ENCODE measurements around the gene DHRSX.
"Not testable (repeated sequence)": the region's sequence is repeated elsewhere in the genome, so short reads cannot be mapped to it uniquely, and the experiment has no call there.

The DHRSX gene

DNA sequence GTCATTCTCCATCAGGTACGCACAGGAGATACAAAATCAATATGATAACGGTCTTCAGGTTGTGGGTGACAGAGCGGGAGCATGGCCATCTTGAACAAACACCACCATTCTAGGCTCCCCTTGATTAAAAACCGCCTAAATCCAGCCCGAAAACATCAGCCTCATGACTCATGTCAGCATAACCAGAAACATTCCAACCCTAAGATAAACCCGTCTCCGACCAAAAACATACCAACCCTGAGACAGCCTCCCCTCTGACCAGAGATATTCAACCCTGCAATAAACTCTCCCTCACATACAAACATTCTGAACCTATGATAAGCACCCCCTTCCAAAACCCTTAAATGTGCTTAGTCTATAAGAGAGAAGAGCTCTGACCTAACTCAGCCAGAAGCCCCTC lies 157.9 kb downstream of the DHRSX start:
- DNase-seq, result no peak

DNA sequence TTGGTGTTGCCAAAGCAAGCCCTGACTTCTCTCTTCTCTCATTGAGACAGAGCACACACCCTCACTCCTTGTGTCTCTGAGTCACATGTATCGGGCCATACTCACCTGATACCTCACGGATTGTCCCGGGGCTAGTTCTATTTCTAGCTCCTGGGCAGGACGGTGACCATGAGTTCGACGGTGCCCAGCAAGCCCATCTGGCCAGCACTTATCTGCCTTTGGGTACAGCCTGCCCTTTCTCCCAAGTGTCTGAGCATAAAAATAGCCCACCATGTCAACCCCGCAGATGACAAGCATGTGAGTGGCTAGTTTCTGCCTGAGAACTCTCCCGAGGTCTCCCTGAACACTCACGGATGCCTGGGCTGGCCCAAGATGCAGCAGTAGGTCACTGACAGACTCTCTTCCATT lies 158.5 kb downstream of the DHRSX start:
- DNase-seq, result no peak

DNA sequence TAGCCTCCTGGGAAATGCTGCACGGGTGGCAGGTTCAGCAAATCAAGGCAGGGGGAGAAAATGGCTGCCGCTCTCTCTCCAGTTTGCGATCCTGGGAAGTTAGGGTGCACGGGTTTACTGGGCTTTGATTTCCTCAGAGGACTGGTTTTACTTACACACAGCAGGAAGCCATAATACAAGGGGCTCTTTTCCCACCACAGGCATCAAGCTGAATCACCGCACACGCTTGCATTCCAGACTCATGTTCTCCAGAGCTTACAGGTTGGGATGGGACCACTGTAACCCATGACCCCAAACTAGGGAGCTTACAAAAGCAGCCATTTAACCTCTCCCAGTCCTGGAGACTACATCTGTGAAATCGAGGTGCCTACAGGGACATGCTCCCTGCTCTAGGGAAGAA lies 159.8 kb downstream of the DHRSX start:
- DNase-seq, result no peak

DNA sequence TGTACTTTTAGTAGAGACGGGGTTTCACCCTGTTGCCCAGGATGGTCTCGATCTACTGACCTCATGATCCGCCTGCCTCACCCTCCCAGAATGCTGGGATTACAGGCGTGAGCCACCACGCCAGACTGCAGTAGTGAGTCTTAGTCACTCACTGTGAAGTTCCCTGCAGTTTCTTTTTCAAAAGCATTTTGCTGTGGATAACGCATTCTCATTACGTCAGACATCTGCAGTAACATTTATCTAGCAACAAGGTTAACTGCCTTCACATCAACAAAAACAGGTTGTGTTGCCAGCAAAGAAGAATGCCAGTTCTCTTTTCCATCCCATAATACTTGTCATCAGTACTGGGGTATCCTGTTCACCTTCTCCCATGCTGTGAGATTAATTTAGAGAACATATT lies 164.6 kb downstream of the DHRSX start:
- DNase-seq, result no peak

DNA sequence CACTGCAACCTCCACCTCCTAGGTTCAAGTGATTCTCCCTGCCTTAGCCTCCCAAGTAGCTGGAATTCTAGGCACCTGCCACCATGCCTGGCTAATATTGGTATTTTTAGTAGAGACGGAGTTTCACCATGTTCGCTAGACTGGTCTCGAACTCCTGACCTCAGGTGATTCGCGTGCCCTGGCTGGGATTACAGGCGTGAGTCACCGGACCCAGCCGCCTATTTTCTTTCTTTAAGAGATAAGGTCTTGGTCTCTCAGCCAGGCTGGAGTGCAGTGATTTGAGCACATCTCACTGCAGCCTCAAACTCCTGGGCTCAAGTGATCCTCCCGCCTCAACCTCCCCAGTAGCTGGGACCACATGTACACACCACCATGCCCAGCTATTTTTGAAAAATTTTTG lies 166.5 kb downstream of the DHRSX start:
- no peak for DNase-seq

DNA sequence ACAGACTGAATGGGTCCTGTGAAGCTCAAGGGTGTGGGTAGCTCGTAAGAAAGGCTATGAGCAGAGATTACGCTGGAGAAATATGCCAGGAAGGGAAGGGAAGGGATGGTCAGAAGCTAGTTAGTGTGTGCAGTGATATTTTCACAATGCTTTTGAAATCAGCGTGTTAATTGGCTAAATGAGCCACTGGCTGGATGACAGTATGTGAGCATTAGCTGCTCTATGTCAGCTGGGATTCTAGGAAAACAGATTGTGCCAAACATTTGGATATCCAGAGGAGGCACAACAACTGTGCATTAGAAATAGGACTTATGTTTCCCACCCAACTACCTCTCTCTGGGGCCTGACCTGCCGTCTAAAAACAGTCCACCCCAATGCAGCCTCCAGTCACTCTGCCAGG lies 168.5 kb downstream of the DHRSX start:
- DNase-seq, result no peak

DNA sequence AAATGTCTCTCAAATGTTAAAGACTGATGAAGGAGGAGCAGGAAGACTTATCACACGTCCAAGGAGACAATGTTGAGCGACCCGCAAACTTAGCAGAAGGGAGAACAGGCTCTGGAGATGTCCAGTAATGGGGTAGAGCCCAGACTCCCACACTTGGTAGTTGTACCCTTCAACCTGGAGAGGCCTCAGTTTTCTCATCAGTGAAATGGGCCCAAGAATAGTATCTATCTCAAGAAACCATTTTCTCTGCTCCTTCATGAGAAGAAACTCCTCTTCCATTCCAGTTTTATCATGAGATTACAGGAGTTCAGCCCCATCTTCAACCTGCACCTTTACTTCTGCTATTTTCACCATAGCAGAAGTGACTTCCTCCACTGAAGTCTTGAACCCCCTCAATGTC lies 169.9 kb downstream of the DHRSX start:
- DNase-seq, result no peak

DNA sequence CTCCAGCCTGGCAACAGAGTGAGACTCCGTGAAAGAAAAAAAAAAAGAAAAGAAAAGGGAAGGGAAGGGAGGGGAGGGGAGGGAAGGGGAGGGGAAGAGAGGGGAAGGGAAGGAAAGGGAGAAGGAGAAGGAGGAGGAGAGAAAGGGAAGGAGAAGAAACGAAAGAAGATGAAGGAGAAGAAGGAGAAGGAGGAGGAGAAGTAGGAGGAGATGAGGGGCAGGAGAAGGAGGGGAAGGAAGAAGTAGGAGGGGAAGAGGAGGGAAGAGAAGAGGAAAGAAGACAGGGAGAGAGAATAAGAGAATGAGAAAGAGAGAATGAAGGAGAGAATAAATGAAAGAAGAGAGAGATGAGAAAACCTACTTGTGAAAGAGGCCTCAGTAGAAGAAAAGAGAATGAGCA lies 170.3 kb downstream of the DHRSX start:
- DNase-seq, result no peak

DNA sequence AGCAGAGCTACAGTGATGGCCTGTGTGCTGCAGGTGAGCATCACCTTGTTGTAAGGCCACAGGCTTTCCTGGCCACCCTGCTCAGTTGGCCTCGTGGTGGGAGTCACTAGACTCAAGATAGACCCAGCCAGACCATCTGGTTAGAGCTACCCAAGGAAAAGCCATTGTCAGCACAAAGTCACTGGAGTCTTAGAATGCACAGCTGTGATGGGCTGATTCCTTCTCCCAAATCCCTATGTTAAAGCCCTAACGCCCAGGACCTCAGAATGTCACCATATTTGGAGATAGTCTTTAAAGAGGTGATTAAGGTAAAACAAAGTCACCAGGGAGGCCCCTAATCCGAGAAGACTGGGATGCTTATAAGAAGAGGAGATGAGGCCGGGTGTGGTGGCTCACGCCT lies 173.4 kb downstream of the DHRSX start:
- DNase-seq, result no peak

DNA sequence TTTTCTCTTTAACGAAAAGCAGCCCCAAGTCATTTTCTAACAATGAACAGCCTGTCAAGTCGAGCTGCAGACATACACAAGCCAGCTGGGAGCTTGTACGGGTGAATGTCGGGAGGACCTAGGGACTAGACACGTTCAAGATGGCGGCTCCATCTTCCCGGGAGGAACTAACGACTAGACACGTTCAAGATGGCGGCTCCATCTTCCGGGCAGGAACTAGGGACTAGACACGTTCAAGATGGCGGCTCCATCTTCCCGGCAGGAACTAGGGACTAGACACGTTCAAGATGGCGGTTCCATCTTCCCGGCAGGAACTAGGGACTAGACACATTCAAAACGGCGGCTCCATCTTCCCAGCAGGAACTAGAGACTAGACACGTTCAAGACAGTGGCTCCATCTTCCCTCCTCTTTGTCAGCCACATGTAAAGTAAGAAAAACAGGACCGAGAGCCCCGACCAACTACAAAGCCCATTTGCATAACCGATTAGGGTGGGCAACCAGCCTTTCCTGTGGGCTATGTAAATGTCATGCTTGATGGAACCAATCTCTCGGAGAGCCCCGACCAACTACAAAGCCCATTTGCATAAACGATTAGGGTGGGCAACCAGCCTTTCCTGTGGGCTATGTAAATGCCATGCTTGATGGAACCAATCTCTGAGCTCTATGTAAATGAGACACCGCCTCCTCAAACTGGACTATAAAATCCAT lies 175.5 kb downstream of the DHRSX start:
- peak; percentile 1 to 11 for DNase-seq

DNA sequence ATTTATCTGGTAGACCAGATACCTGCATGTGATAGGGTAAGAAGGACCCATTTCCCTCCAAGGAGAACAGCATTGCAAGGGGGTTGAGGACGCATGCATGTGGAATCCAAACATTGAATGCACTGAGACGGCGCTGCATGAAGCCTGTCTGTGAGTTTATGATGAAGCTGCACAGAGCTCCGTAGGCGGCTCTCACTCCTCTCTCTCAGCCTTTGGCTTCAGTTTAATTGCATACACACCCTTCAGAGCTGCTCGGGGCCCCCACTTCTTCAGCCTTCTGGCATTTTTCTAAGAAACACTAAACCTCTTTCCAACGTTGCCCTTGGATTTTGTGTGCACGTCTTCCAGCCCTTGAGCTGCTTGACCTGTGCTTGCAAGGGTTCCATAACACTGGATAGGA lies 176.6 kb downstream of the DHRSX start:
- DNase-seq, result no peak

DNA sequence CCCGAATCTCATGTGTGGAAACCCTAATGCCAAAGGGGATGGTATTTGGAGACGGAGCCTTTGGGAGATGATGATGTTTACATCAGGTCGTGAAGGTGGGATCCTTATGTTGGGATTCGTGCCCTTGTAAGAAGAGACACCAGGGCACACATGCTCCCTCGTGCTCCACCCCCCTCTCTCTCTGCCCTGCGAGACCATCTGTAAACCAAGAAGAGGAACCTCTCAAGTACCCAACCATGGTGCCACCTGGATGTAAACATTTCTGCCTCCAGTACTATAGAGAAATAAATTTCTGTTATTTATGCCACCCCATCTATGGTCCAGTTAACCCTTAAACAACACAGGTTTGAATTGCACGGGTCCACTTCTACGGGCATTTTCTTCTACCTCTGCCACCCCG lies 179.4 kb downstream of the DHRSX start:
- no peak for DNase-seq

DNA sequence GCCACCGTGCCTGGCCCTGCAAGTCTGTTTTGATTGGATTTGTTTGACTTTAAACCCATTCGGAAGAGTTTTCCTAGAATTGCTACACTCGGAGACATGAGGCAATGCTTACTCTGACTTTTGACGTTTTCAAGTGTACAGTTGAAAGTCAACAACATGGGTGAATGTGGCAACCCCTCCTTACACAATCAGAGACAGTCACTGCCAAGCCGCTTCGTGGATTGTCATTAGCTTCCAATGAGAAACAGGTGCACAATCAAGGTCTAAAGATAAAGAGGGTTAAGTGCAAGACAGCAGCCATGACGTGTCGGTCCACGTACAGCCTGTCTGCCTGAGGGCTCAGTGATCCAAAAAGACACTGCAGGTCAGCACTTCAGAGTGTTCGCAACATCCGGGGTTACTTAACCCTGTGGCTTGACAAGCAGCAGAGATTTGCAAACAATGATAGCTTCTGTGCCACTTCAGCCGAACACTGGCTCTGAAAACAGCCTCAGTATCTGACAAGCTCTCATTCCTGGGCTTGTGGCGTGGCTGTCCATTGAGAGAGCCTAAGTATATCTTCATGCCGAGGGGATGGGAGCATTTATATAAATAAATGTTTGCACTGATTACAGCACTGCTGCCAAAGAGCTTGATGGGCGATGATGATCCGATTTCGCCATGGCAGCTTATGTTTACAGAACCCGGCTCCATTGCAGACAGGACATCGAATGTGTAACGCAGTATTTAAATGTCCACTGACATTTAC lies 180.0 kb downstream of the DHRSX start:
- DNase-seq, result no peak

DNA sequence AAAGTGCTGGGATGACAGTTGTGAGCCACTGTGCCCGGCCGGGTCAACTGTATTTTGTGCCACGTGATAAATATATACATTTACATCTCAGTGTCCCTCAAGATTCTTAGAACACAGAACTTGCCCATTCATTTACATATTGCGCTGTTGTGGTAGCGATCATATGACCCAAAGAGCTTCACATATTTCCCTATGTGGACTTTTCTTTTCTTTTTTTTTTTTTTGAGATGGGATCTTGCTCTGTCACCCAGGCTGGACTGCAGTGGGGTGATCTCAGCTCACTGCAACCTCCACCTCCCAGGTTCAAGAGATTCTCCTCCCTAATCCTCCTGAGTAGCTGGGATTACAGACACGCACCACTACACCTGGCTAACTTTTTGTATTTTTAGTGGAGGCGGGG lies 180.7 kb downstream of the DHRSX start:
- DNase-seq, result no peak

DNA sequence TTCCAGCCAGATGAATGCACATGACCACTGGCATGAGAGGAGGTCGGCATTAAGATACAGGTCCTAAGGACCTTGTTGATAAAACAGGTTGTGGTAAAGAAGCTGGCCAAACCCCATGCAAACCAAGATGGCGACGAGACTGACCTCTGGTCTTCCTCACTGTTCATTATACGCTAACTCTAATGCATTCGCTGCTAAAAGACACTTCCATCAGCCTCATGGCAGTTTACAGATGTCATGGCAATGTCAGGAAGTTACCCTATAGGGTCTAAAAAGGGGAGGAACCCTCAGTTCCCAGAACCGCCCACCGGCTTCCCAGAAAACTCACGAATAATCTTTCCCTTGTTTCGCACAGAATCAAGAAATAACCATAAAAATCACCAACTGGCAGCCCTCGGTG lies 182.4 kb downstream of the DHRSX start:
- DNase-seq, result no peak

DNA sequence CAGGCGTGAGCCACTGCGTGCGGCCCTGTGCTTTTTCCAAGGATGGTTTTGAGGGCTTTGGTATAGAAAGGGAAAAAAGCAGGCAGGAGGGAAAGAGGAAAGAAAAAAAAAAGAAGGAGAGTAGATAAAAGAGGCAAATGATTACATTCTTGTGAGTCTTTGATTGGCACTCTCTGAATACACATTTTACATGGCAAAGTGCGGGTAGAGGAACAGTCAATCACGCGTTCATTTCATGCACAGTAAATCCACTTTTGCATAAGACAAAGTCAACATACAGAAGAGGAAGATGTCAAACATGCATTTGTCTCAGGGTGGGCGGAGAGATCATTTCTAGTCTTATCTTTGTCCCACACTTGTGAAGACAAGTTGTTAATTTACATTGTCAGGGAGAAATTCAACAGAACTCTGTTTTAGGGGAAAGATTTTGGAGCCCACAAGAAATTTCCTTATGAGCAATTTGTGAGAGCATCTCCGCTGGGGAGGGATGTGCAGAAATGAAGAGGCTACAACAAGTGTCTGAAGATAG lies 183.2 kb downstream of the DHRSX start:
- DNase-seq, result no peak

DNA sequence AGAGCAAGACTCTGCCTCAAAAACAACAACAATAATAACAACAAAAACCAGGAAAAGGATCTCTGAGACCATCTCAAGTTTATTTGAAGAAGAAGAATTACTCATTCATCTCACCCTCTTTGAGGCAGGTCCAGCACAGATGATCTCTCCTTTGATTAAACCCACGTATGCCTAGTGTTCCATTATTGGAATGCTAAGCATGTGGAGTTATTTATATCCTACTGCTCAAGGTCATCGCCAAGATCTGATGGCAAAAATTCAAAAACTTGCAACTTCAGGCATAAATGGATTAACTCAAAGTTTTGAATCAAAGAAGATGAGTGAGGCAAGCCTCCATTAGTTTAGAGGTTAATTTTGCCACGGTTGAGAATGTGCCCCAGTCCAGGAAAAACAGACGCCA lies 184.2 kb downstream of the DHRSX start:
- no peak for DNase-seq

DNA sequence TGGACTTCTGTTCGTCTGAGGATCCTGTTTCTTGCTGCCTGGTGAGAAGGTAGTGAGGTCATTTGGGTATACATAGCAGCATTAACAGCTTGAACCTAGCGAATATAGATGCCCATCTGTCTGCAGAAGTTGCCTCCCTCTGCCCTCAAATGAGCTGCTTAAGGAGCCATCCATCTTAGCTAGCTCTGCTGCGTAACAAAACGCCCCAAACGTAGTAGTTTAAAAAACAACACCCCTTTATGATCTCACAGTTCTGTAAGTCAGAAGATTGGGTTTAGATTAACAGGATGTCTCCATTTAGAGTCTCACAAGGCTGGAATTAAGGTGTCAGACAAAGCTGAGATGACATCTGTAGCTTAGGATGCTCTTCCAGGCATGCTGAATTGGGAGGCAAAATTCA lies 185.3 kb downstream of the DHRSX start:
- DNase-seq, result no peak

DNA sequence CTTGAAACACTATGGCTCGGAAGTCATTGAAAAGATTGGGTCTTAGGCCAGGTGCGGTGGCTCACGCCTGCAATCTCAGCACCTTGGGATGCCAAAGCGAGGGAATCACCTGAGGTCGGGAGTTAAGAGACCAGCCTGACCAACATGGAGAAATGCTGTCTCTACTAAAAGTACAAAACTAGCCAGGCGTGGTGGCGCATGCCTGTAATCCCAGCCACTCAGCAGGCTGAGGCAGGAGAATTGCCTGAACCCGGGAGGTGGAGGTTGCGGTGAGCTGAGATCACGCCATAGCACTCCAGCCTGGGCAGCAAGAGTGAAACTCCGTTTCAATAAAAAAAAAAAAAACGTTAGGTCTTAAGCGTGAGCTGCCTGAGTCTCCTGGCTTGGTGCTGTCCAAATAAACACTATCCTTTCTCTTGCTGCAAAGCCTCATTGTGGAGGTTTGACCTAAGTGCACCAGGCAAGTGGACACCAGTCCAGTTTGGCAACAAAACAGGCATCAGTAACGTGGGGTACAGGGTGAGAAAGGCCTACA lies 185.9 kb downstream of the DHRSX start:
- no peak for DNase-seq

DNA sequence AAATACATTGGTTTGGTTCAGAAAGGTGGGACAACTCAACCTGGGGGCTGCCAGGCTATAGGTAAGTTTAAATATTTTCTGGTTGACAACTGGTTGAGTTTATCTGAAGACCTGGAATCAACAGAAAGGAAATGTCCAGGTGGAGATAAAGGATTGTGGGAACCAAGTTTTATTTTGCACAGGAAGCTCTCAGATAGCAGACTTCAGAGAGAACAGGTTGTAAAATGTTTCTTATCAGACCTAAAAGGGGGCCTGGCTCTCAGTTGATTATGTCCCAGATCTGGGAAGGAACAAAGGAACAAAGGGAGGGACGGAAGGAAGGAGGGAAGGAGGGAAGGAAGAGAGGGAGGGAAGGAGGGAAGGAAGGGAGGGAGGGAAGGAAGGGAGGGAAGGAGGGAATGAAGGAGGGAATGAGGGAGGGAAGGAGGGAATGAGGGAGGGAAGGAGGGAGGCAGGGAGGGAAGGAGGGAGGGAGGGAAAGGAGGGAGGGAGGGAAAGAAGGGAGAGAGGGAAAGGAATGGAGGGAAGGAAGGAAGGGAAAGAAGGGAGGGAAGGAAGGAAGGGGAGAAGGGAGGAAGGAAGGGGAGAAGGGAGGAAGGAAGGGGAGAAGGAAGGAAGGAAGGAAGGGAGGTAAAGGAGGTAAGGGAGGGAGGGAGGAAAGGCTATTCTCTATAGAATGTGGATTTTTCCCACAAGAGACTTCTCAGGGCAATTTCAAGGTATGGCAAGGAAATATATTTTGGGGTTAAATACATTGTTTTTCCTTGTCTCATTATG lies 186.7 kb downstream of the DHRSX start:
- no peak for DNase-seq

DNA sequence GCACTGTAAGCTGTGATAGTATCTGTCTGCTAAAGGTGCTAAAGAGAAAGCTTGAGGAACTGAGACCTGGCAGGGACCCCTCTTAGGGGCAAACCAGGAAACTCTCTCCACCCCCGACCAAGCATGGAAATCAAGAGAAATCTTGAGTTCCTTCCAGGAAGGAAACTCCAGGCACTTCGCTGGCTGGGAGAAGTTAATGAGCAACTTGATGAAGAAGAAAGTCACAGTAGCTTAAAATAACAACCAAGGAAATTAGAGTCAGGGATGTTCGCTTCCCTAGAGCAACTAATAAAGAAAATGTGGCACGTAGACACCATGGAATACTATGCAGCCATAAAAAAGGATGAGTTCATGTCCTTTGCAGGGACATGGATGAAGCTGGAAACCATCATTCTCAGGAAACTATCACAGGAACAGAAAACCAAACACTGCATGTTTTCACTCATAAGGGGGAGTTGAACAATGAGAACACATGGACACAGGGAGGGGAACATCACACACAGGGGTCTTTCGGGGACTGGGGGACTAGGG lies 188.7 kb downstream of the DHRSX start:
- not testable (repeated sequence) for DNase-seq

DNA sequence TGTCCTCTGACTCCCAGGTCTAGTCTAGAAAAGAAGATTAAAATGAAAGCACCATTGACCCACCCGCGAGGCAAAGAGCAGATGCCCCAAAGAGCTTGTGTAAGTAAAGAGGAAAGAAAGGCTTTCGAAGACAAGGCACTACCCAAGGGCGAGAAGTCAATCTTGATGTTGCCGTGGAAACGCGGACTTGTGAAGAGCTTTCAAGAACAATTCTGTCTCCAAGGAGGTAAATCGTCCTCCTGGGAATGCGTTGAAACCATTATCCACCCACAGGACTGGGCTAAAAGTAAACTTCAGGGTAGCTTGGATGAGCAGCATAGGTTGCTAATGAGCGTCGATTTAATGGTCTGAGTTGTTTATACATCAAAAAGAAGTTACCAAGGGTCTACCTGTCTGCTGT lies 189.3 kb downstream of the DHRSX start:
- no peak for DNase-seq

DNA sequence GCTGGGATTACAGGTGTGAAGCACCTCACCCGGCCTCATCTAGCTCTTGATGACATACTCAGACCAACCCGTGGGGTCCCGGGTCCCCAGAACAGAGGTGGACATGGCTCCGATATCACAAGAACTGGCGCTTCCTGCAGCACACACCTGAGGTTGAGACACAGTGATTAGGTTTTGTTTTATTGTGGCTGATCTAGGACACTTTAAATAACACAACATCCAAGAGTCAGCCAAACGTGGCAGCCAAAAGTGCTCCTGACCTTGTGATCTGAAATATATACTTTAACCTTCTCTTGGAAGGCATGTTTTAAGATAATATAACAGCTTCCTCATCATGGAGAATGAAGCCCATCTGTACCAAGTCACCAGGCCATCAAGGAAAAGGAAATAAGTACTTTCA lies 198.9 kb downstream of the DHRSX start:
- no peak for DNase-seq

Measured in stimulated activated CD4-positive, alpha-beta T cell treated with anti-CD3 and anti-CD28 coated beads, Interleukin-2, amount 100 ng/mL, for 48 hours (primary cell).